HG03457 (cell line): ENCODE data around the gene SKIL.

Source experiments
- ATAC-seq: cut with Tn5 transposase; IDR thresholded peaks from one replicate; pipeline ENCODE4 v1.9.1; 2021; ENCODE audit warnings: moderate number of reproducible peaks; ENCODE audit not compliant: unreplicated experiment

SKIL gene

GRCh38 chr3:170350515-170351413, 6.8 kb upstream of the SKIL start:
- no peak for ATAC-seq

DNA sequence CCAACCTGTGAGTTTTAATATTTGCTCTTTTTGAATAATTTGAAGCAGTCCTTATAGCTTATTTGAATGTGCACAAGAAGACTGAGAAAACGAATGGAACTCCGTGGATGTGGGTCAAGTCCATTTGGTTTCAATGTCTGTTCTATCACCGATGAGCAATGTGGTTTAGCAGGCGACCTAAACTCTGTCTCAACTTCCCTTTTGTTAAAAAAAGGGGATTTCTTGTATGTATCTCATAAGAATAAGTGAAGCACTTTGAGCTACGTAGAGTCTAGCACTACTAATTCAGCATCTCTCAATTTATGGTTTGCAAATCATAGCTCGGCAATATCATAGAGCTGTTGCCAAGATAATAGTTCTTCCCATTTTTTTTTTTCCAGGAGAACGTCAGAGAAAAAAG, 4.6 kb upstream of the SKIL start:
- ATAC-seq: peak; percentile 27

DNA sequence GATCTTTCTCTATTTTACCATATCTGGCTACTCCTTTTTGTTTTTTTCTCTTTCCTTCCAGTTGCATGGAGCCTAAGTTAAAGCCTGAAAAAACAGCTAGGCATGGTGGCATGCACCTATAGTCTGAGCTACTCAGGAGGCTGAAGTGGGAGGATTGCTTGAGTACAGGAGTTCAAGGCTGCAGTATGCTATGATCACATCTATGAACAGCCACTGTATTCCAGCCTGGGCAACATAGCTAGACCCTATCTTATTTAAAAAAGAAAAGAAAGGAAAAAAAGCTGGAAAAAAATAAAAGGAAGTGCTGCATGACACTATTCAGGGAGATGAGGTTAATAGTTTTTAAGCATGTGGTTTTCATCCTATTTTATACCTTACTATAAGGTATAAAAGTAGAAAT, 4.0 kb upstream of the SKIL start:
- ATAC-seq: no peak

- no peak for ATAC-seq
Observed at GRCh38 chr3:170354760-170355159, 2.8 kb upstream of the SKIL start.

GRCh38 chr3:170355738-170356595, 1.5 kb upstream of the SKIL start:
- ATAC-seq: peak; percentile 20

DNA sequence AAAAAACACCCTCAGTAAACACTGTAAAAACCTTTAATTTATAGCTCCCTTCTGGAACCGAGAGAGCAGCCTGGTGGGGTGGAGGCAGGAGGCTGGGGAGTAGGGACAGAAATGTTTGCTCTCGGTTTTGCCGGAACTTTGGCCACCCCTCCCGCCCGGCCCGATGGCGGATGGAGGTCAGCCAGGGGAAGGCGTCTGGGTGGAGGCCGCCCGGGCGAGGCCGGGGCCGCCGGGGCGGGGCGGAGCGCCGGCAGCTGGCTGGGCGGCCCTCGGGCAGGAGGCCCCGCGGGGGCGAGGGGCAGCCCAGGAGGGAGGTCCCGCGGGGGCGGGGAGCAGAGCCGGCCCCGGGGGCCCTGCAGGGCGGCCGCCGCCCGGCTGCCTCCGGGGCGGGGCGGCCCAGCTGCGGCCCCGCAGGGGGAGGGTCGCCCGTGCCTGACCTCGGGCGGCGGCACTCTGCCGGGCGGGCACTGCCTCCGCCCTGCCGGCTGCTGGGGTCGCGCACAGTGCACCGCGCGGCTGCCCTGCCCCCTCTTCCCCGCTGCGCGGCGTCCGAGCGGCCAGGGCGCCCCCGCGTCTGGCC, 829 bp upstream of the SKIL start:
- peak; percentile 30 for ATAC-seq

DNA sequence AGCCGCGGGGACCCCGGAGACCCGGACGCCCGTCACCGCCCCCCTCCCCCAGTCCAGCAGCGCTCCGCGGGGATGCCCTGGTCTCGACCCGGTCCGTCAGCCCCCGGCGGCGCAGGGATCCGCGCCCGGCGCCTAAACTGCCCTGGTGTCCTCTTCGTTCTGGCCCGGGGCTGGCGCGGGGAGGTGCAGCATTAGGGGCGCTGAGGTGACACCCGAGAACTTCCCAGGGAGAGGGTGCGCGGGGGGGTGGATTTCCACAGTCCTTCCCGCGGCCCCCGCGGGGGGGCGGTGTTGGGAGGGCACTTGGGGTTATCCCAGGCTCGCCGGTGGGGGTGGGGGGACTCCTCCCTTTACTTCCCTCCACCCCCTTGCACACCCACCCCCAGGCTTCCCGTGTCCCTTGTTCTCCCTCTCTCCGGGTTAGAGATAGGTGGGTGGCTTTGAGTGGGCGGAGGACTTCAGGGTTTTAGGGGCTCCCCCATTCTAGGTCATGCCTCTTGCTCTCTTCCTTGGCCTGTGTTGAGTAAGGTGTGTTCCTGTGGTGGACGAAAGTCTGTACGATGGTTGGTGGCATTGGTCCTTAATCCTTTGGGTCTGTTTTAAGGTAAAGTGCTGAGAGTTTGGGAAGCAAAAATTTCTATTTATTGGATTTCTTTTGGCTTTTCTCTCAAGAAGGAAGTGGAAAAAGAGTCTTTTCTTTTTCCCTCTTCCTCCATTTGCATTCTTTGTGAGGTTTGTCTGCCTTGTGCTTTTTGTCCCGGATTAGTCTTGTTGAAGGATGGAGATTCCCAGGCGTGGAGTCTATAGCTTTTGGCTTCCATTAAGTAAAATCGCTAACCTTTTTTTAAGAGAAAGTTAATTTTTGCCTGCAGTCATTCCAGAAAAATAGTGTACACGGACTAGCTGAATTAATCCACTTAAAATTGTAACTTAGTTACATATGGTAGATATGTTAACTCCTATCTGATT, 811 bp downstream of the SKIL start:
- peak; percentile 17 for ATAC-seq

DNA sequence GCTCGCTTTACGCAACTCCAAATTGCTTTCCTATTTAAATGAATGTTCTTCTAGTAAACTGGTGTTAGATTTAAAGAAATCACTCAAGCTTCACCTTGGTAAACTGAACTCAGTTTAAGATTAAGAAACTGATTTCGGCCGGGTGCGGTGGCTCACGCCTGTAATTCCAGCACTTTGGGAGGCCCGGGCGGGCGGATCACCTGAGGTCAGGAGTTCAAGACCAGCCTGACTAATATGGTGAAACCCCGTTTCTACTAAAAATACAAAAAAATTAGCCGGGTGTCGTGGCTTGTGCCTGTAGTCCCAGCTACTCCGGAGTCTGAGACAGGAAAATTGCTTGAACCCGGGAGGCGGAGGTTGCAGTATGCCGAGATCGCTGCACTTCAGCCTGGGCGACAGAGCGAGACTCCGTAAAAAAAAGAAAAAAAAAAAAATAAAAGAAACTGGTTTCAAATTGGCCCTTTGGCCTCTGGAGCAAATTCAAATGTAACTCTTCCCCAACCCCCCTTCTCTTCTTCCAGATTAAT, 1.7 kb downstream of the SKIL start:
- ATAC-seq: no peak

- ATAC-seq: no peak
Observed at GRCh38 chr3:170360466-170360865, 3.0 kb downstream of the SKIL start.

DNA sequence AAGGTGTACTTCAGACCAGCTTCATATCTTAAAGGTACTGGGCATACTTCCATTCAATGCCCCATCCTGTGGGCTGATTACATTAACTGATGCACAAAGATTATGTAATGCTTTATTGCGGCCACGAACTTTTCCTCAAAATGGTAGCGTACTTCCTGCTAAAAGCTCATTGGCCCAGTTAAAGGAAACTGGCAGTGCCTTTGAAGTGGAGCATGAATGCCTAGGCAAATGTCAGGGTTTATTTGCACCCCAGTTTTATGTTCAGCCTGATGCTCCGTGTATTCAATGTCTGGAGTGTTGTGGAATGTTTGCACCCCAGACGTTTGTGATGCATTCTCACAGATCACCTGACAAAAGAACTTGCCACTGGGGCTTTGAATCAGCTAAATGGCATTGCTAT, 3.4 kb downstream of the SKIL start:
- ATAC-seq: no peak

DNA sequence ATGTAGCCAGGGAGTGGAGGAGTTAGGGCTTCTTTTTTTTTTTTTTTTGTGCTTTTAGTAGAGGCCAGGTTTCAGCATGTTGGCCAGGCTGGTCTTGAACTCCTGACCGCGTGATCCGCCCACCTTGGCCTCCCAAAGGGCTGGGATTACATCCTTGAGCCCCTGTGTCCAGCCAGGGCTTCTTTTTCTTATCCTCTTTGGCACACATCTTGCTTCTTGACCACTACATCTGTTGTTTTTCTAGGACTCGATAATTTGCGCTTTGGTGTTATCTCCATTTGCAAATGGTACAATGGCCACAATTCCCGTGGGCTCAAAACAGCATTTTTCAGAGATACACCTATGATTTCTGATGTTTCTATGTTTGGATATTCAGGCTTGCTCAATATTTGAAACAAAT, 4.2 kb downstream of the SKIL start:
- ATAC-seq: no peak

DNA sequence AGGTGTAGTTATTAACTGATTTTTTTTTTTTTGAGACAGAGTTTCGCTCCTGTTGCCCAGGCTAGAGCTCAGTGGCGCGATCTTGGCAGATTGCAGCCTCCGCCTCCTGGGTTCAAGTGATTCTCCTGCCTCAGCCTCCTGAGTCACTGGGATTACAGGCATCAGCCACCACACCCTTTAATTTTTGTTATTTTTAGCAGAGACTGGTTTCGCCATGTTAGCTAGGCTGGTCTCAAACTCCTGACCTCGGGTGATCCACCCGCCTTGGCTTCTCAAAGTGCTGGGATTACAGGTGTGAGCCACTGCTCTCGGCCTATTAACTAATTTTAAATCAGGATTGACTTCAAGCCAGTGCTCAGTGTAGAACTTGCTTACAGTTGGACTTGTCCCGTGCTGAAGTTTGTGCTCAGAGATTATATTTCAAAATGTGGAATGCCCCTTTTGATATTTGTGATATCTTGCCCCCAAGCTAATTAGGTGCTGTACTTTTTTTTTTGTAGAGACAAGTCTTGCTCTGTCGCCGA, 6.0 kb downstream of the SKIL start:
- no peak for ATAC-seq

DNA sequence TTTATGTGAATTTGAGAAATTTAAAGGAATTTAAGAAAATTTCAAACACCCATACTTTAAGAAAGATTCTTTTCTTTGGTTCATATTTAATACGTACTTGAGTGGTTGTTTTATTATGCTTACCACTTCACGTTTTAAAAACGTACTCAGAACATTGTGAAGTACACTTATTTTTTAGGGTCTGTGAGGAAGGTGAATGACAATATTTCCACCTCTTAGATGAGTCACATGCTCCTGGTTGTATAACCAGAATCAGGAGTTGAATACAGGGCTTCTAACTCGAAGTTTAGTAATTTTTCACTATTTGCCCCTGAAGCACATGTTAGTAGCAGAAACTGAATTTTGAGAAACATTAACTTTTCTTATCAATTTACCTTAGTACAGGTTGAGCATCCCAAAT, 7.5 kb downstream of the SKIL start:
- ATAC-seq: no peak

- ATAC-seq: no peak
Observed at GRCh38 chr3:170367797-170368196, 10.3 kb downstream of the SKIL start.

DNA sequence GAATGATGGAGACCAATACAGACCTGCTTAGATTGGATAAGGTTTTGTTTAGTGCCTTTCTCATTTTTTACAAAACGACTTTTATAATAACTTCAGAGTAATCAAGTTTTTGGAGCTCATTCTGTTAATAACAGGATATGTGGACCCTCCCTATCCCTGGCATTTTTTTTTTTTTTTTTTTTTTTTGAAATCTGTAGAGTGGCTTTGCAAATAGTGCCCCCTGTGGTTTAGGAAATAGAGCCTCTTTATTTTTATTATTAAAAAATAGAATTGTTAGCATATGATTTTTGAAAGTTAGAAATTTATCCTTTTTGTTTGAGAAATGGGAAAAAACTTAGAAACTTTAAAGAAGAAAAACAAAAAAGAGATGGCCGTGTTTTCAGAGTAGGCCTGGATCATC, 11.4 kb downstream of the SKIL start:
- no peak for ATAC-seq

DNA sequence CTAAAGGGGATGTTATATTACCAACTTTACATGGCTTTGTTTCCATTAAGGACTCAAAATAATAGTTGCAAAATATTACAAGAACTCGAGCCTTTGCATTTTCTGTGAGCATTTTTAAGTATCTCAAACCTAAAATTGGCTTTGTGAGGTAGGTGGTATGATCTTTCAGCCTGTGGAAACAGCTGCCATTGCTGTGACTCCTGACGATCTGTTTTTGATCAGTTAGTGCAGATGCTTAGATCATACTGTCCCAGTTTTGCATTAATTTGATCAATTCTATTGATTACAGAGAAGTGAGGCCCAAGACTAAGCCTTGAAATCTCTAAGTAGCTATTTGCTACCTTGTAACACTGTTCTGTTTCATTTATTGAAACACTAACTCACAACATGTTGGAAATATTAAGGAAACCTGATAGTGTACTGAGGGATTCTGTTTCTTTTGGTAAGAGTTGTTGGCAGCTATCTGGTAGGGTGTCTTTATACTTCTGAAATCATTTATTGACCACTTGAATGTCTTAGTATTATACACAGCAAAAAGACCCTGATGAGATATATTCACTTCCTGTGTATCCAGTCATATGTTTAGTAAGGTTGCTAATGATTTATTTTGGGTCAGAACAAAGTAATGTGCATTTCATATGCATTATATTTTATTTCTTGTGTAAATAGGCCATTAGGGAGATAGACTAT, 14.8 kb downstream of the SKIL start:
- peak; percentile 49 for ATAC-seq

- no peak for ATAC-seq
Observed at GRCh38 chr3:170383567-170383966, 26.1 kb downstream of the SKIL start.

DNA sequence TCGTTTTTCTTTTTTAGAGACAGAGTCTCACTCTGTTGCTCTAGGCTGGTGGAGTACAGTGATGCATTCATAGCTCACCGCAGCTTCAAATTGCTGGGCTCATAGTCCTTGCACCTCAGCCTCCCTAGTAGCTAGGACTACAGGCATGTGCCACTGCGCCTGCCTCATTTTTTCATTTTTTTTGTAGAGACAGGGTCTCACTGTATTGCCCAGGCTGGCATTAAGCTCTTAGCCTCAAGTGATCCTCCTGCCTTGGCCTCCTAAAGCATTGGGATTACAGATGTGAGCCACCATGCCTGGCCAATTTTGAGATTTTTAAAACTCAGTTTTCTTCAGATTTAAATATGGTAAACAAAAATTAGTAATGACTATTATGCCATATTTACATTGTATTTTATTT, 29.0 kb downstream of the SKIL start:
- ATAC-seq: no peak

GRCh38 chr3:170387950-170388349, 30.4 kb downstream of the SKIL start:
- no peak for ATAC-seq
